GM18507 (cell line): Measurements from ENCODE around the gene GABBR2.
"Not testable (repeated sequence)": the region's sequence is repeated elsewhere in the genome, so short reads cannot be mapped to it uniquely, and the experiment has no call there.

Source experiments
- DNase-seq: peaks from one replicate; pipeline ENCODE4 v3.0.0; 2011; ENCODE audit warnings: low read depth; ENCODE audit not compliant: insufficient read length; ENCODE audit errors: extremely low spot score
- FAIRE-seq: peaks from 2 replicates; lab custom pipeline; 2011; peaks lifted over from hg19 to GRCh38; lab: Jason Lieb, UNC

GABBR2 gene

DNA sequence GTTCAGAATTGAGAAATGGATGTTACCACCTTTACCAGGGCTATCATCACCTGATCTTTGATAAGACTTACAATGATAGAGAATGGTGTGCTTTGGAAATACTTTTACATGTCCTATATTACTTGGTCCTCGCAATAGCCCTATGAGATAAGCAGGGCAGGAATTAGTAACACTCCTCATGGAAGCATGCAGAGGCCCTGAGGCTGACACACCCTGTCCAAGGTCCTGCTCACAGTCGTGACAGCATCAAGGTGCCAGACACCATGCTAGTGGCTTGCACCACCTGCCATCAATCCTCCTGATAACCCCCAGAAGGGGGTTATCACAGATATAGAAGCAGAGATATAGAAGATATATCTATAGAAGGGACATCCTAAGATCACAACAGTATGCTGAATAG lies 236.5 kb downstream of the GABBR2 start:
- DNase-seq (no peak), FAIRE-seq (no peak)

GRCh38 chr9:98471185-98471584 lies 237.6 kb downstream of the GABBR2 start:
- FAIRE-seq (no peak), DNase-seq (no peak)

GRCh38 chr9:98468567-98469239 lies 240.0 kb downstream of the GABBR2 start:
- no peak for FAIRE-seq
- DNase-seq = no peak

- FAIRE-seq = no peak
Observed at GRCh38 chr9:98465799-98466198, 242.9 kb downstream of the GABBR2 start.

DNA sequence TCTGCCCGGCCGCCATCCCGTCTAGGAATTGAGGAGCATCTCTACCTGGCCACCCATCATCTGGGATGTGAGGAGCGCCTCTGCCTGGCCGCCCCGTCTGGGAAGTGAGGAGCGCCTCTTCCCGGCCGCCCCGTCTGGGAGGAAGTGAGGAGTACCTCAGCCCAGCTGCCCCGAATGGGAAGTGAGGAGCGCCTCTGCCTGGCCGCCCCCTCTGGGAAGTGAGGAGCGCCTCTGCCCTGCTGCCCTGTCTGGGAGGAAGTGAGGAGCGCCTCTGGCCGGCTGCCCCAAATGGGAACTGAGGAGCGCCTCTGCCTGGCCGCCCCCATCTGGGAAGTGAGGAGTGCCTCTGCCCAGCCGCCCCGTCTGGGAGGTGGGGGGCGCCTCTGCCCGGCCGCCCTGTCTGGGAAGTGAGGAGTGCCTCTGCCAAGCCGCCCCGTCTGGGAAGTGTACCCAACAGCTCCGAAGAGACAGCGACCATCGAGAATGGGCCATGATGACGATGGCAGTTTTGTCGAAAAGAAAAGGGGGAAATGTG lies 244.5 kb downstream of the GABBR2 start:
- not testable (repeated sequence) for DNase-seq, FAIRE-seq

More at GRCh38 chr9:98465799-98466198, 242.9 kb downstream of the GABBR2 start:
- no peak for DNase-seq

GRCh38 chr9:98462310-98462709 lies 246.4 kb downstream of the GABBR2 start:
- FAIRE-seq (no peak), DNase-seq (no peak)

- no peak for DNase-seq
- FAIRE-seq = no peak
Observed at GRCh38 chr9:98460704-98461103, 248.0 kb downstream of the GABBR2 start.

DNA sequence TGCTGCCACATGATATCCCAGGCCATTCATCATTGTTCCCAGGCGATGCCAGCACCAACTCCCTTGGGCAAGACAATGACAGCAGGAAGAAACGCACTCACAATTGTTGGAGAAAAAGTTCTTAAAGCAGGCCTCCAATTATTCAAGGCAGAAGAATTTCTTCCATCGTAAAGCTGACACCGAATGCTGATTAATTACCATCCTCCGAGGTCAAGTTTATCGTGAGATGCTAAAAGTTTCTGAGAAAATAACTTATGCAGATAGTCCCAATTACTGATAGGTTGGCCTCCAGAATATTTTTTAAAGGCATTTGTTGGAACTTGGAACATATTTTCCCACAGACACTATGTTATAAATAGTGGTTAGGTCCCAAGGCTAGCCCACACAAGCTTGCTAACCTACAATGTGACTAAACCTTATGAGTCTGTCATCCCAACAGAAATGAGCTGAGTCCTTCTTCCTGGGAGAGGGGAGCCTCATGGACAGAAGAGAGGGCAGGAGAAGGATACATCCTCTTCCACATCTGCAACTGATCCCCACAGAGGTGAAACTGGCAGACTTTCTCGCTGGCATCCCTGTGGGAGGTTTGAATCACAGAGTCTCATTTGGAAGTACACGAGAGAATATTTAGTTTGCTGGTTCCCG lies 250.9 kb downstream of the GABBR2 start:
- no peak for FAIRE-seq
- DNase-seq = no peak

DNA sequence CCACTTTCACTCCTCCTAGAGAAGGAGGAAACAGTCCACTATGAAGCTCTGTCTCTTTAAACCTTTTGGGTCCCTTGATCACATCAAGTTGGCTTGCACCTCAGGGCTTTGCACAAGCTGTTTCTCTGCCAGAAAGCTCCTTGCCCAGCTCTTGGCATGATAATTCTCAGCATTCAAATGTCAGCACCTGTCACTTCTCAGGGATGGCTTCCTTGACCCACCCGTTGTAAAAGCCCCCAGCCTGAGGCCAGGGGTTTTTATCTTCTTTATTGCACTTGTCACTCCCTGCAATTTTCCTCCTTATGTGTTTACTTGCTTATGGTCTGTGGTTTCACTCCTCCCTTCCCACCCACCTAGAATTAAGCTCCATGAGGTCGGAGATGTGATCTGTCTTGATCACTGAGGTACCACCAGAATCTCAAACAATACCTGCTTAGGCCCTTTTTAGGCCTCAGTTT lies 252.6 kb downstream of the GABBR2 start:
- FAIRE-seq = no peak
- no peak for DNase-seq

DNA sequence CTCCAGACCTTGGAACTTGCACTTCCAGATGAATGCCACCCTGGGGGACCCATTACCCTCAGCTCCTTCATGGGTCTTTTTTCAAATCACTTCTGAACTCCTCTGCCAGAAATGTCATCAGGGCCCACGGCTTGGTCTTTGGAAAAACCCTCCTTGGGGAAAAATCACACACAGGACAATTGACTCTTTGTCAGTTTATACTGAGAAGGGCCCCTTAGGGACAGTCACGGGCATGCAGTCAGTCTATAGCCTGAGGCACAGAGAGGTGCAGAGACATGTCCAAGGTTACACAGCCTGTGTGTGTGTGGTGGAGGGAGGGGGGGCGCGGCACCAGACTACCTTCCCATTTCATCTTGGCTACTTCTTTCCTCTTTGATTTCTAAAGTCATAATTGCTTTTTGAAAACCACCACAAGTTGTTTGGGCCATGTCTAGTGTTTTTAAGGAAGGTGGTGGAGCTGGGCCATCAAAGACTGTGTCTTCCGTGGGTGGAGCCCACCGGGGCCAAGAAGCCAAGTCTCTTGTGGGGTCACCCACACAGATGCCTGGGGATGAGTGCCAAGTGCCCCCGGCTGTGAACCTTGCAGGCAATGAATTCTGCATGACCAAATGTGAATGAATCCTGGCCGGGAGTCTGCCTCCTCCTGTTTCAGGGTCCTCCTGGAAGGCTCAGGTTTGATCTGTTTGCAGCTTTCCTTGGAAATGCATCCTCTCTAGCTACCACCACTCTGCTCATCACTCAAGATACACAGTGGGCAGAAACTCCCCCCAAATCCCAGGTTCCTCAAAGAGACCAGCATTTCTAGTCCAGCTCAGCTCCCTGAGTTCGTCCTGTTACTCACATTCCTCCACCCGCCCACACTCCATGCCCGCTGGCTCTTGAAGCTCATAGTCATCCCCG lies 253.2 kb downstream of the GABBR2 start:
- DNase-seq (no peak), FAIRE-seq (no peak)

DNA sequence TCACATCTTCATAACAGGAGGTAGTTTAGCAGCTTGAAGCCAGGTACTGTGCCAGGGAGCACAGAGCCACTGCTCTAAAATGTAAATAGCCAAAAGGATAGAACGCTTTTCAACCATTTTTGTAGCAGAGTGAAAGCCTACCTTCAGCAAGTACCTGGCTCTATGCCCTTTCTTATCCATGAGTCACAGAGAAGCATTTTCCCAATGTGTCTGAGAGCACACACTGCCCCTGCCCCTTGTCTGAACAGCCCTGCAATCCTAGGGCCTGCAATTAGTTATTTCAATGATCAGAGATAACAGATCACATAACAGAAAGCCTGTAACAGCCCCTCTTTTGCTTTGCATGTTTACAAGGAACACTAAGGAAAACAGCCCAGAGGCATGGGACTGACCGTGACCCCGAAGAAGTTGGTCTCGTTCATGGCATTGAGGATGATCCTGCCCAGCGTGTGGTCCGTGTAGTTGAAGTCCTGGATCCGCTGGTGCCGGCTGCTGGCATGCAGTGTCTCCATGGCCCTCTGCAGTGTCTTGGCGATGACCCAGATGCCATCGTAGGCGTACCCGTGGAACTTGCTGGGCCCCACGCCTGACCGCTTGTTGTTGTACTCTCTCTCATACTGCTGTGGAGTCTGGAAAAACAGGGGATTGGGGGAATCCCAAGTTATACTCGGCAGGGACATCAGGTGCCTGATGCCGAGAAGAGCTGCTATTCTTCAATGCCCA lies 255.0 kb downstream of the GABBR2 start:
- no peak for DNase-seq
- FAIRE-seq = no peak

GRCh38 chr9:98451576-98451975 lies 257.2 kb downstream of the GABBR2 start:
- no peak for DNase-seq

GRCh38 chr9:98450496-98450895 lies 258.2 kb downstream of the GABBR2 start:
- DNase-seq (no peak), FAIRE-seq (no peak)

More at GRCh38 chr9:98451576-98451975, 257.2 kb downstream of the GABBR2 start:
- no peak for FAIRE-seq

DNA sequence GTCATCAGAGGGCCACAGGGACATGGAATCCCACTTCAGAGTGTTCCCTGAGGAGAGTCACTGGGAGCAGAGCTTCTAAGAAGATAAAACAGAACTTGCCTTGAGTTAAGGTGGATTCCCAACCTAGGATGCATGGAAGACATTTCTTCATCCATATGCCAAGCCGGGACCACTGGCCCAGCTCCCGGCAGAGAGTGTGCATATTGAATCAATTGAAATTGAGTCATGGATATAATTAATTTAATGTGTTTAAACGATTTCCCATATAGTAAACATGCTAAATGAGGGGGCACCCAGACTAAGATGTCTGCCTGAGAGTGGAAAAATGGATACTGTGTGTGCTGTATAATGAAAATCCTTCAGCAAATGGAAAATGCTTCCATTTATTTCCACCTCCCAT lies 258.9 kb downstream of the GABBR2 start:
- FAIRE-seq (no peak), DNase-seq (no peak)

- no peak for FAIRE-seq
Observed at GRCh38 chr9:98445576-98445975, 263.2 kb downstream of the GABBR2 start.

DNA sequence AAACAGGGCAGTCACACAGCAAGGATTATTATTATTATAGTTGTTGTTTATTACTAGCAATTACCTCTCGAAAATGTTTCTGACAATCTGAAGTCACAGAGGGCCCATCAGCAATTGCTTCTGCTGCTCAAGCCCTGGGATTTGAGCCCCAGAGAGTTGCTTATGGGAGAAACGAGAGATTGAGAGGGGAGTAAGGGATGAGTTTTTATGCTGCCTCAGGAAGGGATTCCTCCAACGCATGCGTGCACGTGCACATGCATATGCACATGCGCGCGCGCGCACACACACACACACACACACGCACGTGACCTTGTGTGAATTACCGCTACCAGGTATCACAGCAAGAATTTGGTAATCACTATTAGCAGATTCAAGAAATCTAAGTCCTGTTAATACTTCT lies 264.1 kb downstream of the GABBR2 start:
- no peak for DNase-seq
- FAIRE-seq = no peak

More at GRCh38 chr9:98445576-98445975, 263.2 kb downstream of the GABBR2 start:
- DNase-seq = no peak

GRCh38 chr9:98442541-98442940 lies 266.2 kb downstream of the GABBR2 start:
- DNase-seq = no peak
- FAIRE-seq = no peak

DNA sequence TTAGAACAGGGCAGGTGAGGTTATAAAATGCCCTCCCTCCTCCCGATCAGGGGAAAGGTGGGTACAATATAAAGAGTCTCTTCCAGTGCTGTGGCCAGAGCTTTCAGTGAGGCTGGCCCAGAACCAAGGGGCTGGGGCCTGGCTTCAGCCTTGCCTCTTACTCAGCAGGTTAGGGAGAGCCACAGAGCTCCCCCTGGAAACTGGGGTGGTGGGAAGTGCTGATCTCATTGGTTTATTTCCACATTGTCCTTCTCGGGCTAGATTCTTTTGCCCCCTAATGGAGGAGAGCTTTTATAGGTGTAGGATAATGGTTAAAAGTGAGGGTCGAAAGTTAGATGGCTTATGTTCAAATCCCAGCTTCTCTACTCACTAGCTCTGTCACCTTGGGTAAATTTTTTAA lies 266.6 kb downstream of the GABBR2 start:
- FAIRE-seq = no peak

DNA sequence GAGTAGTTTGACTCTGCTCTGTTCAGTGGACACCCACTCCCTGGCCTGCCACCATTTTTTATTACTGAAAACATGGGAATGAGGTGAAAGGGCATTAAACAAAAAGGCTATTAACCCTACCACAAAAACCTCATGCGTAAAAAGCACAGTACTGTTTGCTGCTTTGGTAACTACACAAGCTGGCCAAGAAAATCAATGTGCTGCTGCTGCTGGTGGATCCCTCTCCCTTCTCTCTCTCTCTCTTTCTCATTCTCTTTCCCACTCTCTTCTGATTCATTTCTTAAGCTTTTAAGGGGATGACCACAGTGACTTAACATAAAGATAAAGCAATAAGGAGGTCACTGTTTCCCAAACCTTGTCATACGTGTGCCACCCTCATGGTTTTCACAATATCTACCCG lies 270.1 kb downstream of the GABBR2 start:
- DNase-seq (no peak), FAIRE-seq (no peak)

More for the DNA sequence above, 266.6 kb downstream of the GABBR2 start:
- DNase-seq = no peak
